Suprapubic skin (tissue), 4 donors: ENCODE data around the gene TLE4.

Experiments used
- CTCF ChIP-seq, 2 donors: fragments of 200-600 bp in 1 of 2; fragments of 450-650 bp in 1 of 2; sonication (generic) in 1 of 2; IDR thresholded peaks; one replicate each; pipeline ENCODE4 v1.5.1; 2016 to 2019; ENCODE audit warnings: antibody characterized with exemption in 2 of 2, mild to moderate bottlenecking in 1 of 2, moderate library complexity in 1 of 2
- EP300 ChIP-seq: sonication (generic); formaldehyde crosslinking; IDR thresholded peaks from one replicate; pipeline ENCODE4 v1.6.1; 2017; ENCODE audit warnings: antibody characterized with exemption
- POLR2A ChIP-seq, 2 donors: fragments of 450-650 bp; IDR thresholded peaks; one replicate each; pipeline ENCODE4 v1.6.1; 2017; ENCODE audit warnings: antibody characterized with exemption in 2 of 2, mild to moderate bottlenecking in 2 of 2, moderate library complexity in 2 of 2
- POLR2AphosphoS5 ChIP-seq, 3 donors: sonication (generic); formaldehyde crosslinking; IDR thresholded peaks; one replicate each; pipeline ENCODE4 v1.6.1; 2017; ENCODE audit warnings: antibody characterized with exemption in 3 of 3

- TF ChIP-seq CTCF (IDR thresholded peaks at IDR 0.05) (no peak), POLR2A (IDR thresholded peaks at IDR 0.05) (no peak), EP300 (no peak), POLR2AphosphoS5 (IDR thresholded peaks at IDR 0.05) (no peak)
Observed at GRCh38 chr9:79646096-79646495, 74.3 kb downstream of the TLE4 start.
